Thyroid gland (tissue), 4 donors: ENCODE results near the gene BRMS1.

Source experiments
- POLR2A ChIP-seq, 2 donors: fragments of 450-650 bp; IDR thresholded peaks; one replicate each; pipeline ENCODE4 v1.6.1; 2017; ENCODE audit warnings: antibody characterized with exemption in 2 of 2, mild to moderate bottlenecking in 2 of 2, moderate library complexity in 1 of 2
- TF ChIP-seq, protein P1 (sequence below), 6 experiments: fragments of 200-600 bp in 3 of 6; fragments of 450-650 bp in 3 of 6; sonication (generic) in 3 of 6; IDR thresholded peaks; one replicate each; pipeline ENCODE4 v1.5.1; 2016 to 2019; ENCODE audit warnings: antibody characterized with exemption in 6 of 6, mild to moderate bottlenecking in 2 of 6, inconsistent platforms in 1 of 6, moderate library complexity in 1 of 6

DNA sequence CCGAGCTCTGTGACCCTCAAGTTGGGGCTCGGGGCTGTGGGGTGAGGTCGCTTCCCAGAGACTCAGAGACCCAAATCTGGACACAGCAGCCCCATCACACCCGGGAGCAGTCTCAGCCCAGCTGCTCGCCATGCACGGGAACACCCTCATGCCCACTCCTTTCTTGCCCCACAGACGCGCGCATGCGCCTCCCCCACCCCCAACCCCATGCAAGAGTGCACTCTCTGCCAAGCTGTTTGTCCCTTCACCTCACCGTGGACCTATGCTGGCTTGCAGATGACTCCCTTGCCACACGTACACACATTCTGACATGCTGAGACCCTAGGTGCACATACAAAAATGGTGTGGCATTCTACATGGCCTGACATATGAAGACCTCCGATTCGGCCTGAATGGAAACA lies 27.6 kb downstream of the BRMS1 start:
- TF ChIP-seq, protein P1, sequence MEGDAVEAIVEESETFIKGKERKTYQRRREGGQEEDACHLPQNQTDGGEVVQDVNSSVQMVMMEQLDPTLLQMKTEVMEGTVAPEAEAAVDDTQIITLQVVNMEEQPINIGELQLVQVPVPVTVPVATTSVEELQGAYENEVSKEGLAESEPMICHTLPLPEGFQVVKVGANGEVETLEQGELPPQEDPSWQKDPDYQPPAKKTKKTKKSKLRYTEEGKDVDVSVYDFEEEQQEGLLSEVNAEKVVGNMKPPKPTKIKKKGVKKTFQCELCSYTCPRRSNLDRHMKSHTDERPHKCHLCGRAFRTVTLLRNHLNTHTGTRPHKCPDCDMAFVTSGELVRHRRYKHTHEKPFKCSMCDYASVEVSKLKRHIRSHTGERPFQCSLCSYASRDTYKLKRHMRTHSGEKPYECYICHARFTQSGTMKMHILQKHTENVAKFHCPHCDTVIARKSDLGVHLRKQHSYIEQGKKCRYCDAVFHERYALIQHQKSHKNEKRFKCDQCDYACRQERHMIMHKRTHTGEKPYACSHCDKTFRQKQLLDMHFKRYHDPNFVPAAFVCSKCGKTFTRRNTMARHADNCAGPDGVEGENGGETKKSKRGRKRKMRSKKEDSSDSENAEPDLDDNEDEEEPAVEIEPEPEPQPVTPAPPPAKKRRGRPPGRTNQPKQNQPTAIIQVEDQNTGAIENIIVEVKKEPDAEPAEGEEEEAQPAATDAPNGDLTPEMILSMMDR (IDR thresholded peaks at IDR 0.05): no peak
- TF ChIP-seq POLR2A (IDR thresholded peaks at IDR 0.05): no peak
